ENCODE measurements around the gene CNIH2.

DNA sequence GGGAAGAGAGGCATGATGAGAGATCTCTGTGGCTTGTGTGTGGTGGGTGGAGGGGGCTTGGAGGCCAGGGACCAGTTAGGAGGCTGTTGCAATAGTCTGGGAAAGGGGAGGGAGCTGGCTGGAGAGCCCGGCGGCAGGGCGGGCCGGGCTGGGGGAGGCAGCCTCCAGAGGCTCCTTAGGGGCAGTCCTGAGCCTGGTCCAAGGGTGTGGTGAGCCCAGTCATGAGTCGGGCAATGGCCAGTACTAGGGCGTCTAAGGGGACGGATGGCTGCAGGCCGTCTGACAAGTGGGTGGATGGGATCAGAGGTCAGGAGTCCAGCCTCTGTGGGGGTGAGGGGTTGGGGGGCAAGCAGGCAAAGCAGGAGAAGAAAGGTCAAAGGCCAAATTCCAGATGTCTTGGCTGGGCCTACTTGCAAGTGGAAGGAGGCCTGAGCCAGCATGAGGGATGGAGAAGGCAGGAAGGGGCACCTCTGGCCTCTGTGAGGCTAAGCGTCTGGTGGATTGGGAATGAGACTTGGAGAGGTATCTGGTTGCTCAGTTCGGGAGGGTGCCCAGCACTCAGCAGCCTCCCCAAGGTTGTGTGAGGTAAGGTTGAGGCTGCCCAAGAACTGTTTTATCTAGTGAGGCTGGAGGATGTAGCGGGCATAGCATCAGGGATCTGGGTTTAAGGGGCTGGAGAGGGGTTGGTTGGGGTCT lies 44.9 kb downstream of the CNIH2 start:
- TF ChIP-seq, protein P1, sequence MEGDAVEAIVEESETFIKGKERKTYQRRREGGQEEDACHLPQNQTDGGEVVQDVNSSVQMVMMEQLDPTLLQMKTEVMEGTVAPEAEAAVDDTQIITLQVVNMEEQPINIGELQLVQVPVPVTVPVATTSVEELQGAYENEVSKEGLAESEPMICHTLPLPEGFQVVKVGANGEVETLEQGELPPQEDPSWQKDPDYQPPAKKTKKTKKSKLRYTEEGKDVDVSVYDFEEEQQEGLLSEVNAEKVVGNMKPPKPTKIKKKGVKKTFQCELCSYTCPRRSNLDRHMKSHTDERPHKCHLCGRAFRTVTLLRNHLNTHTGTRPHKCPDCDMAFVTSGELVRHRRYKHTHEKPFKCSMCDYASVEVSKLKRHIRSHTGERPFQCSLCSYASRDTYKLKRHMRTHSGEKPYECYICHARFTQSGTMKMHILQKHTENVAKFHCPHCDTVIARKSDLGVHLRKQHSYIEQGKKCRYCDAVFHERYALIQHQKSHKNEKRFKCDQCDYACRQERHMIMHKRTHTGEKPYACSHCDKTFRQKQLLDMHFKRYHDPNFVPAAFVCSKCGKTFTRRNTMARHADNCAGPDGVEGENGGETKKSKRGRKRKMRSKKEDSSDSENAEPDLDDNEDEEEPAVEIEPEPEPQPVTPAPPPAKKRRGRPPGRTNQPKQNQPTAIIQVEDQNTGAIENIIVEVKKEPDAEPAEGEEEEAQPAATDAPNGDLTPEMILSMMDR (IDR thresholded peaks at IDR 0.05 in 2 of 3, conservative IDR thresholded peaks at IDR 0.05 in 1 of 3; ENCODE audit: borderline replicate concordance in 1 of 3, insufficient read depth in 1 of 3, low read depth in 2 of 3, low read length in 2 of 3) = no peak
- TF ChIP-seq, protein P2, sequence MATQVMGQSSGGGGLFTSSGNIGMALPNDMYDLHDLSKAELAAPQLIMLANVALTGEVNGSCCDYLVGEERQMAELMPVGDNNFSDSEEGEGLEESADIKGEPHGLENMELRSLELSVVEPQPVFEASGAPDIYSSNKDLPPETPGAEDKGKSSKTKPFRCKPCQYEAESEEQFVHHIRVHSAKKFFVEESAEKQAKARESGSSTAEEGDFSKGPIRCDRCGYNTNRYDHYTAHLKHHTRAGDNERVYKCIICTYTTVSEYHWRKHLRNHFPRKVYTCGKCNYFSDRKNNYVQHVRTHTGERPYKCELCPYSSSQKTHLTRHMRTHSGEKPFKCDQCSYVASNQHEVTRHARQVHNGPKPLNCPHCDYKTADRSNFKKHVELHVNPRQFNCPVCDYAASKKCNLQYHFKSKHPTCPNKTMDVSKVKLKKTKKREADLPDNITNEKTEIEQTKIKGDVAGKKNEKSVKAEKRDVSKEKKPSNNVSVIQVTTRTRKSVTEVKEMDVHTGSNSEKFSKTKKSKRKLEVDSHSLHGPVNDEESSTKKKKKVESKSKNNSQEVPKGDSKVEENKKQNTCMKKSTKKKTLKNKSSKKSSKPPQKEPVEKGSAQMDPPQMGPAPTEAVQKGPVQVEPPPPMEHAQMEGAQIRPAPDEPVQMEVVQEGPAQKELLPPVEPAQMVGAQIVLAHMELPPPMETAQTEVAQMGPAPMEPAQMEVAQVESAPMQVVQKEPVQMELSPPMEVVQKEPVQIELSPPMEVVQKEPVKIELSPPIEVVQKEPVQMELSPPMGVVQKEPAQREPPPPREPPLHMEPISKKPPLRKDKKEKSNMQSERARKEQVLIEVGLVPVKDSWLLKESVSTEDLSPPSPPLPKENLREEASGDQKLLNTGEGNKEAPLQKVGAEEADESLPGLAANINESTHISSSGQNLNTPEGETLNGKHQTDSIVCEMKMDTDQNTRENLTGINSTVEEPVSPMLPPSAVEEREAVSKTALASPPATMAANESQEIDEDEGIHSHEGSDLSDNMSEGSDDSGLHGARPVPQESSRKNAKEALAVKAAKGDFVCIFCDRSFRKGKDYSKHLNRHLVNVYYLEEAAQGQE (IDR thresholded peaks at IDR 0.05; ENCODE audit: low read depth) = no peak
- no peak for TF ChIP-seq ZFX (IDR thresholded peaks at IDR 0.05)
- TF ChIP-seq, protein P3, sequence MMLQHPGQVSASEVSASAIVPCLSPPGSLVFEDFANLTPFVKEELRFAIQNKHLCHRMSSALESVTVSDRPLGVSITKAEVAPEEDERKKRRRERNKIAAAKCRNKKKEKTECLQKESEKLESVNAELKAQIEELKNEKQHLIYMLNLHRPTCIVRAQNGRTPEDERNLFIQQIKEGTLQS (IDR thresholded peaks at IDR 0.05) = no peak
- TF ChIP-seq POLR2A (IDR thresholded peaks at IDR 0.05; ENCODE audit: borderline replicate concordance, extremely low read depth, insufficient read depth, insufficient read length) = no peak
- TF ChIP-seq, protein P4, sequence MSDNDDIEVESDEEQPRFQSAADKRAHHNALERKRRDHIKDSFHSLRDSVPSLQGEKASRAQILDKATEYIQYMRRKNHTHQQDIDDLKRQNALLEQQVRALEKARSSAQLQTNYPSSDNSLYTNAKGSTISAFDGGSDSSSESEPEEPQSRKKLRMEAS (IDR thresholded peaks at IDR 0.05) = no peak
- no peak for TF ChIP-seq EZH2 (IDR thresholded peaks at IDR 0.05)
- no peak for TF ChIP-seq YY1 (IDR thresholded peaks at IDR 0.05; ENCODE audit: extremely low read depth, insufficient replicate concordance, low read depth, low read length)
- no peak for TF ChIP-seq CEBPB (IDR thresholded peaks at IDR 0.05; ENCODE audit: low read depth)

Data from HCT116 (cell line).